ENCODE data around the gene NPTN. TPM values are rescaled to one million over a fixed set of nuclear protein-coding genes. Genes with fewer than 3 reads are reported as not detected.

The NPTN gene
- total RNA-seq, 4 donors from 2014 or later, result 84.3 to 118 (median 106) TPM

GRCh38 chr15:73633991-73634495 is 854 bp upstream of the NPTN start:
- Histone ChIP-seq H3K27me3 (peaks cover 0 to 2% of the 10 kb centered on the region in 2 donors), H3K4me3 (peak overlapping the region in 2 of 4 donors; percentile 98 to 100), H3K27ac (peak overlapping the region; percentile 79 to 97 (median 94)), H3K4me1 (peaks cover 0 to 52% (median 24%) of the 10 kb centered on the region in 4 donors), H3K9me3 (no peaks in the 10 kb centered on the region), H3K36me3 (no peaks in the 10 kb centered on the region)
- no peak for DNase-seq (ENCODE audit: low spot score in 2 of 2)
- 60 to 65% methylated on average over 6 of the region's 6 CpGs for WGBS, 2 donors
- TF ChIP-seq, protein P1, sequence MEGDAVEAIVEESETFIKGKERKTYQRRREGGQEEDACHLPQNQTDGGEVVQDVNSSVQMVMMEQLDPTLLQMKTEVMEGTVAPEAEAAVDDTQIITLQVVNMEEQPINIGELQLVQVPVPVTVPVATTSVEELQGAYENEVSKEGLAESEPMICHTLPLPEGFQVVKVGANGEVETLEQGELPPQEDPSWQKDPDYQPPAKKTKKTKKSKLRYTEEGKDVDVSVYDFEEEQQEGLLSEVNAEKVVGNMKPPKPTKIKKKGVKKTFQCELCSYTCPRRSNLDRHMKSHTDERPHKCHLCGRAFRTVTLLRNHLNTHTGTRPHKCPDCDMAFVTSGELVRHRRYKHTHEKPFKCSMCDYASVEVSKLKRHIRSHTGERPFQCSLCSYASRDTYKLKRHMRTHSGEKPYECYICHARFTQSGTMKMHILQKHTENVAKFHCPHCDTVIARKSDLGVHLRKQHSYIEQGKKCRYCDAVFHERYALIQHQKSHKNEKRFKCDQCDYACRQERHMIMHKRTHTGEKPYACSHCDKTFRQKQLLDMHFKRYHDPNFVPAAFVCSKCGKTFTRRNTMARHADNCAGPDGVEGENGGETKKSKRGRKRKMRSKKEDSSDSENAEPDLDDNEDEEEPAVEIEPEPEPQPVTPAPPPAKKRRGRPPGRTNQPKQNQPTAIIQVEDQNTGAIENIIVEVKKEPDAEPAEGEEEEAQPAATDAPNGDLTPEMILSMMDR (IDR thresholded peaks at IDR 0.05), result no peak
- TF ChIP-seq EP300 (IDR thresholded peaks at IDR 0.05) (no peak), POLR2A (IDR thresholded peaks at IDR 0.05) (no peak)

- Histone ChIP-seq H3K9me3 (no peaks in the 10 kb centered on the region), H3K4me1 (peaks cover 0 to 62% (median 26%) of the 10 kb centered on the region in 4 donors), H3K27me3 (no peaks in the 10 kb centered on the region), H3K36me3 (no peaks in the 10 kb centered on the region), H3K27ac (peak overlapping the region; percentile 91 to 97 (median 96)), H3K4me3 (peak overlapping the region; percentile 93 to 100 (median 97))
- DNase-seq (ENCODE audit: low spot score in 2 of 2), result no peak
- TF ChIP-seq EP300 (IDR thresholded peaks at IDR 0.05) (no peak), POLR2A (IDR thresholded peaks at IDR 0.05) (no peak)
- TF ChIP-seq, protein P1 (IDR thresholded peaks at IDR 0.05), result no peak
- WGBS, 2 donors, result 0% methylated on average over 29 to 35 of the region's 40 CpGs
These were observed 525 bp downstream of the NPTN start for GRCh38 chr15:73632670-73633058.

DNA sequence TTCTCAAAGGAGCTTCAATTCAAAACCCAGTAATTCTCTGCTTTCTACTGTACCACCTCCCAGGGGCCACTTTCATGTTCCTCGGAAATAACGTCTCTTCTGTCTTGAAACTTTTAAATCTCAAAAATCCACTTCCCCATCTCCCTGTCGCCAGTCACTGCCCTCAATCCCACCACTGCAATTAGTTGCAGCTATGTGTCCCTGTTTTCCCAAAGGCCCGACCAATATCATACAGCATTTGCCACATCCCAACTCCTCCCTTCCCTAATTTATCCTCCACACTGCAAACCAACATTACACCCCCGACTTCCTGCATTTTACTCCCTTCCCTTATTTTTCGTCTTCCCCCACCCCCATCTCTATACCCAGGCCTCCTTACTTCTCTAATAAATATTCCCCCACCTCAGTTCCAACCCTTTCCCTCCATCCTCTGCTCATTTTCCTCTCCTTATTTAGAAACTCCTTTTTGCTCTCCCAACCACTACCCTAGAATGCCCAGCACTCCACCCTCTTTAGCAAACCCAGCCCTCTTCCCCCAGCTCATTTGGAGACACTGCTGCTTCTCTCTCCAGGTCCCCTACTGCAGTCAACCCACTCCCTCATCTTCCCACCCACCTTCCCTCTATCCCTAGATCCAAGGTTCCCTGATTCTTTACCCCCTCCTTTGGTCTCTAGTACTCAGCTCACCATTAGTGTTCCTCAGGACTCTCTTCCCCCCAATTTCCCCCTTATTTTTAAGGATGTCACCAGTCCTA is 1.1 kb downstream of the NPTN start:
- peaks cover 0 to 68% (median 26%) of the 10 kb centered on the region in 4 donors for H3K4me1 ChIP-seq
- peak overlapping the region; percentile 93 to 100 (median 97) for H3K4me3 ChIP-seq
- TF ChIP-seq EP300 (IDR thresholded peaks at IDR 0.05), result peak in 1 of 2 donors; percentile 30
- TF ChIP-seq, protein P1 (IDR thresholded peaks at IDR 0.05), result no peak
- peak in 1 of 2 donors; percentile 22 for TF ChIP-seq POLR2A (IDR thresholded peaks at IDR 0.05)
- H3K27me3 ChIP-seq, result no peaks in the 10 kb centered on the region
- DNase-seq (ENCODE audit: low spot score in 2 of 2), result peak in 1 of 2 donors; percentile 43
- H3K36me3 ChIP-seq, result no peaks in the 10 kb centered on the region
- H3K9me3 ChIP-seq, result no peaks in the 10 kb centered on the region
- 2 to 3% methylated on average over 6 of the region's 6 CpGs for WGBS, 2 donors
- H3K27ac ChIP-seq, result peak overlapping the region; percentile 91 to 97 (median 96)

- H3K27me3 ChIP-seq, result no peaks in the 10 kb centered on the region
- peaks cover 0 to 72% (median 26%) of the 10 kb centered on the region in 4 donors for H3K4me1 ChIP-seq
- WGBS, 2 donors, result 19 to 28% methylated on average over 4 of the region's 4 CpGs
- no peaks in the 10 kb centered on the region for H3K36me3 ChIP-seq
- TF ChIP-seq EP300 (IDR thresholded peaks at IDR 0.05) (no peak), POLR2A (IDR thresholded peaks at IDR 0.05) (no peak)
- TF ChIP-seq, protein P1 (IDR thresholded peaks at IDR 0.05), result no peak
- peak overlapping the region in 2 of 4 donors; percentile 47 to 96 for H3K27ac ChIP-seq
- peak overlapping the region in 1 of 4 donors; percentile 100 for H3K4me3 ChIP-seq
- H3K9me3 ChIP-seq, result no peaks in the 10 kb centered on the region
- DNase-seq (ENCODE audit: low spot score in 2 of 2), result no peak
These were observed 2.2 kb downstream of the NPTN start for GRCh38 chr15:73630921-73631362.
